Iris pigment epithelial cell (primary cell): ENCODE data around the gene GRAP.

ENCODE experiments used
- DNase-seq: peaks from one replicate; pipeline ENCODE4 v3.0.0-alpha.2; 2011; ENCODE audit warnings: low read depth

GRAP gene

DNA sequence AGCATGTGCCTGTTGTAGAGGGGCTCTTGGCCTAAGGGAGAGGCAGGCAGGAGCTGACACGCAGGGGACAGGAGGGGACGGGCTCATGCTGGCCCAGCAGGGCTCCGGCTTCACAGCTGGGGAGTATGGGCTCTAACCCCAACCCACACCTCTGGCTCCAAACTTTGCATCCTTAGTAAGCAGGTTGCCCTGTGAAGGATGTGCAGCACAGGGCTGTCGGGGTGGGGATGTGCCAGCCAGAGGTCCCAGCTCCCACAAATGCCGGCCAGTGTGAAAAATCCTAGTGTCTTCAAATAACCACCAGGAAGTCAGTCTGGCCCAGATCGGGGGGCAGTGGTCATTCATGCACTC, 28.2 kb downstream of the GRAP start:
- no peak for DNase-seq

- DNase-seq: no peak
Measured at GRCh38 chr17:19017804-19018599, 28.8 kb downstream of the GRAP start.

DNA sequence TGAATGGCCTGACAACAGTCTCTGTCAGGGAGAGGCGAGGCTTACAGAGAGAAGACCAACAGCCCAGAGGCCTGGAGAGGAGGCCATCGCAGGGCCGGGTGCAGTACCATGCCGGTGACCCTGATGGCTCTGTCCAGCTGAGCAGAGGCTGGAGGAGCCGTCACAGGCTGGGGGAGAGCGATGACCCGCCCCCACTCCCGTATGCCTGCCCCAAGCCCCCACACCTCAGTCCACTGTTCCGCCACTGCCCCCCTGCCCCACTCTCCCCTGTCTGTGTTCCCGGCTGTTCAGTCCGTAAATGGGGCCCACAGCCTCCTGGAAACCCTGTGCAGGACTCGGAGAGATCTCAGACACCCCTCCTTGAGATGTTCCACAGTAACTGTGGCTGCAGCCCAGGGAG, 29.4 kb downstream of the GRAP start:
- DNase-seq: no peak

DNA sequence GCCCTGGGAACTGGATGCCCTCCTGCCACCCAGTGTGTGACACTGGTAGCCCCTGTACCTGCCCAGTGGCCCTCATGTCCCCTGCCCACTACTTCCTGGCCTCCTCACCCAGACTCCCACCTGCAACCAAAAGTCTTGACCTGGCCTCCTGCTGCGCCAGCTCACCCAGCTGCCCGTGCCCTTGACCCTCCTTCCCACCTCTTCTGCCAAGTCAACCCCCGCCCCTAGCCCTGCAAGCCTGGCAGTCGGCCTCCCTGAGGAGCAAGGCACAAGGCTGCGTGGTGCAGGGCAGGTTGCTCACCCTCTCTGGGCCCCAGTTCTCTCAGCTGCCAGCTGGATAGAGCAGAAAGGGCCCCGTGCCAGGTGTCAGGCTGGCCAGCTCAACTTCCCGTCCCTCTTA, 29.9 kb downstream of the GRAP start:
- no peak for DNase-seq

DNA sequence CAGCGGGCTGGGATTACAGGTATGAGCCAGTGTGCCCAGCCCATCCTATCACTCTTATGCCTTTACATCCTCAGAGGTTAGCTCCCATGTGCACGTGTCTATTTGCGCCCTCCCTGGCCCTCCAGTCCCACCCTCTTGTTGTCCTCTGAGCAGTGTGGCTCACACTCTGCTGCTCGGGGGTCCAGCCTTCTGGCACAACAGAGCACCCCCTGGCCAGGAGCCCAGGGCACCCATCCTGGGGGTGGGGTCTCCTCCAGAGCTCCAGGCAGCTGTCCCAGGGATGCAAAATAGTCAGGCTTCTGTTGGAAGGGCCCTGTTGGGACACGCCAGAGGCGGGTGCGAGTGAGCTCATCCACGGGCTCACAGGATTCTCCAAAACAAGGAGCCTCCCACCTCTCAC, 30.5 kb downstream of the GRAP start:
- no peak for DNase-seq

DNA sequence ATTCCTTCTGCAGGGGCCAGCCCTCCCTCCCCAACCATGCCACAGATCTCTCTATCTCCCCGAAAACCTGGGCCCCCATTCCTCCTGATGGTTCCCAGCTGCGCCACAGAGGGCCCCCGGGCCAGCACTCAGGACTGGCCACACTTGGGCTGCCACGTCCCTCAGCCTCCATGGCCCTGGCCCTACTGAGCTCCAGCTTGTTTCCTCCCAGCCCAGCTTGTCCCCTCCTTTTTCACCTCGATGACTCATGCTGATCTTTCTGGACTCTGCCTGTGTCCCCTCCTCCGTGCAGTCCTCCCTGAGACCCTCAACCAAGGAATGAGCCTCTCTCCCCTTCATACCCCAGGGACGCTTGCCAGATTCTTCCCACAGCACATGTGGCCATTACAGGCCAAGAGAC, 31.3 kb downstream of the GRAP start:
- DNase-seq: no peak

GRCh38 chr17:19014628-19015215, 32.0 kb downstream of the GRAP start:
- DNase-seq: no peak

DNA sequence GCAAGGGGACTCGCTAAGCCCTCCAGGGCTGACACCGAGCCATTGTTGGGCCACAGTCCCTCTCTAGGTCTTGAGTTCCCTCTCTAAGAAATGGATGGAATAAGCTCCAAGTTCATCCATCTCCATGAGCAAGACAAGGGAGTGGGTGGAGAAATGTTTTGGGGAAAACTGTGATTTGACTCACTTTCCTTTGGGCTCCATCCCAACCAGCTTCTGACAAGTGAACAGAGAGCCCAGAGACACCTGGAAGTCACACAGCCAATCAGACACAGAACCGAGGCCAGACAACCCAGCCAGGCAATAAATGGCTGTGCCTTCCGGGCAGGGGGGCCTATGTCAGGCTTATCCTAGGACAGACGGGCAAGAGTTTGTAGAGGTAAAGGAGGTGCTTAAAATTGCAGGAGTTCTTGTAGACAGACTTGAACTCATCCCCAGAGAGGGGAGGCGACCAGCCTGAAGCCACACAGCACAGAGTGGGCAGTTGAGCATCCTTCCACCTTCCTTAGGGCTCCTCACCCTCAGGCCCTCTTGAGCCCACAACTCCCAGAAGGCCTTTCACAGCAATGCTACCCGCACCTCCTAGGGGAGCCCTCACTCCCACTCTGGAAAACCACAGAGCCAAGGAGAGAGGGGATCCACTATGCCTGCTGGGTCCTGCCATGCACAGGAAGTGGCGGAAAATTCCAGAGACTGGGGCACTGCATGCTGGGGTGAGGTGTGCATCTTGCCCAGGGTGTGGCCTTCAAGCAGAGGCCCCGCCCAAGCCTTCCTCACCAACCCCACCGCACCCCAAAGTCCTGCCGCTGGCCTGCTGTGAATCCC, 32.7 kb downstream of the GRAP start:
- no peak for DNase-seq

GRCh38 chr17:19013226-19013625, 33.5 kb downstream of the GRAP start:
- DNase-seq: no peak

- DNase-seq: no peak
Measured at GRCh38 chr17:19012171-19013080, 34.3 kb downstream of the GRAP start.

- no peak for DNase-seq
Measured at GRCh38 chr17:19011581-19011980, 35.2 kb downstream of the GRAP start.

DNA sequence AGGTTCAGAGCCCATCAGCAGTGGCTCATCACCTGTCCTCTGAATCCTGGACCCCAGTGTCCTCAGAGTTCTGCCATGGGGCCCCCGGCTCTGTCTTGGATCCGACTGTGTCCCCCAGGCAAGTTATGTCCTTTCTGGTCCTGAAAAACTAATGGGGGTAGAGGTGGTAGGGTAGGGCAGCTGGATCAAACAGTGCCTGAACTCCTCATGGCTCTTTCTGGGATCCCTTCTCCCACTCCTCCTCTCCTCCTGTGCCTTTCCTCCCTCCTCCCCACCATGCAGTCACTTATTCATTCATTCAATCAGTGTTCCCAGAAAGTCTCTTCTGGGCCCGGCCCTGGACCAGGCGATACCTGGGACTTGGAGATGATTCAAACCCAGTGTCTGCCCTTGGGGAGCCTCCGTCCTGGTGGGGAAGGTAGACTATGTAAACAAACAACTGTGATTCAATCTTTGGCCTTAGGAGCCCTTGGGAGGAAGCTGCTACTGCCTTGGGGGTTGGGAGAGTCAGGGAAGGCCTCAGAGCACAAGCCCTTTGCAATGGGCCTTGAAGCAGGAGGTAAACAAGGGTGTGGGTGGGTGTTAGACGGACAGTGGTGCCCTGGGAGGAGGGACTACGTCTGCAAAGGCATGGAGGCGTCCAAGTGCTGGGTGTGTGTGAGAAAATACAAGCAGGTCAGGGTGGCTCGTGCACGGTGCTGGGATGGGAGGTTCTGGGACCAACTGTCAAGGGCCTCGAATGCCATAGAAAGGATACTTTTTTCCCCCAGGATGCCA, 35.8 kb downstream of the GRAP start:
- peak; percentile 45 for DNase-seq

- DNase-seq: no peak
Measured at GRCh38 chr17:19009970-19010369, 36.8 kb downstream of the GRAP start.

DNA sequence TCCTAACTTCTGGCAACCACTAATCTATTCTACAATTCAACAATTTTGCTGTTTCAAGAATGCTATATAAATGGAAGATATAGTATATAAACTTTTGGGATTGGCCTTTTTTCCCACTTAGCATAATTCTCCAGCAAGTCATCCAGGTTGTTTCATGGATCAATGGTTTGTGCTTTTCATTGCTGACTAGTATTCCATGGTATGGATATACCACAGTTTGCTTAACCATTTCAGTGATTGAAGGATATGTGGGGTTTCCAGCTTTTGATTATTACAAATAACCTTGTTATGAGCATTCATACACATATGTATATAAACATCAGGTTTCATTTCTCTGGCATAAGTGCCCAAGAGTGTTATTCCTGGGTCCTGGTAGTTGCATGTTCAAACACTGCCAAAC, 40.1 kb downstream of the GRAP start:
- no peak for DNase-seq

GRCh38 chr17:19005789-19006430, 40.8 kb downstream of the GRAP start:
- DNase-seq: no peak

GRCh38 chr17:19005137-19005773, 41.5 kb downstream of the GRAP start:
- no peak for DNase-seq

- peak; percentile 76 for DNase-seq
Measured at GRCh38 chr17:19004421-19005136, 42.2 kb downstream of the GRAP start, which contains the start of gene FAM83G. Gene FAM83G, minus strand, starts transcription at chr17:19004764. Its CDS starts 723 bp downstream, at chr17:19004041.

- DNase-seq: peak; percentile 44
Measured at GRCh38 chr17:19003543-19004420, 43.0 kb downstream of the GRAP start.
